ENCODE measurements around the gene MX1. TPM values are rescaled to one million over a fixed set of nuclear protein-coding genes. Genes with fewer than 3 reads are reported as not detected.

Gene MX1
- total and polyA plus RNA-seq, 2 donors (not counting 3 experiments of a cell fraction or from before 2014, with no cell fraction given), result 5.9 to 25.1 TPM

DNA sequence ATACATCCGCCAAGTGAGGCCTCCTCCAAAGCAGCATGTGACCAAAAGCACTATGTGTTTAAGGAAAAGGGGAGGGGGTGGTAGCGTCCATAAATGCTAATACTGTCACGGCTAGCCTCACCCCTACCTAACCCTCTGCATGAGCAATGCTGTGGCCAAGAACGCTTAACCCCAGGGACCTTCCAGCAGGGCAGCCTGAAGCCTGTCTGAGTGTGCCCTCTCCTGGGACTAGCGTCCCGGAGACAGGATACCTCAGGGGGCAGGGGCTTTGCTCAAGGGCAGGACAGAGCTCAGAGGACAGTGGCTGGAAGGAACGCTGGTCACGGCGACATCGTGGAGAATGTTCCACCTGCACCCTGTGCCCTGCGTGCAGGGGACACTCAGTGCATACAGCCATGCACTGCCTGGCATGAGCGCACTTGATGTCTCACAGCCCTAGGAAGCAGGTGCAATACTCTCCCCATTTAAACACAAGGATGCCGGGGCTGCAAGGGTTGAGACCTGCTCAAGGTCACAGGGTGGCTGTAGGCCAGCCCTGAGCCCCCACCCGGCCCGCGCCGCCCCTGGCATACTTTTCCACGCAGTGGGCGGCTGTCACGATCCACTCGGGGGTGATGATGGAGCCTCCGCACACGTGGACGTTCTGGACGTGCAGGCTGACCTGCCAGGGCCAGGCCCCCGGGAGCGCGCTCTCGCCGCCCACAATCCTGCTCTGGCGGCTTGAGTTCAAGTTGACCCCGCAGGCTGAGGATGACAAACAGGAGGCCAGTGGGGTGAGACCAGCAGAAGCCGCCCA is 46.9 kb downstream of the MX1 start:
- POLR2A ChIA-PET, result no interaction called here
- BruUV-seq (replicated peaks), result no TSS peak
- Histone ChIP-seq H2AFZ (ENCODE audit: low read depth, low read length) (no peak overlapping the region), H3K79me2 (ENCODE audit: control insufficient read depth, insufficient read depth, low read length) (no peaks in the 10 kb centered on the region), H3K4me2 (ENCODE audit: insufficient read depth, low read length) (no peak overlapping the region), H3K4me1 (ENCODE audit: control insufficient read depth, extremely low read depth, insufficient read depth, low read length) (no peaks in the 10 kb centered on the region), H4K20me1 (replicated peaks; ENCODE audit: control insufficient read depth, extremely low read depth, insufficient read depth, low read length) (no peaks in the 10 kb centered on the region), H3K9ac (replicated peaks; ENCODE audit: extremely low read depth, insufficient read depth, low read length) (no peak overlapping the region), H3K9me1 (replicated peaks; ENCODE audit: control insufficient read depth, extremely low read depth, insufficient read depth, low read length) (no peaks in the 10 kb centered on the region), H3K27me3 (ENCODE audit: control insufficient read depth in 2 of 2, insufficient read depth in 2 of 2, low read length in 2 of 2) (no peaks in the 10 kb centered on the region), H3K36me3 (ENCODE audit: control insufficient read depth in 2 of 2, extremely low read depth in 1 of 2, insufficient read depth in 2 of 2, low read length in 2 of 2) (no peaks in the 10 kb centered on the region), H3K9me3 (replicated peaks; ENCODE audit: control insufficient read depth, insufficient read depth, low read length) (no peaks in the 10 kb centered on the region), H3K27ac (ENCODE audit: insufficient read depth, low read depth, low read length) (no peak overlapping the region), H3K4me3 (replicated peaks in 1 of 3; ENCODE audit: insufficient read depth in 1 of 3, low read depth in 1 of 3, low read length in 3 of 3) (no peak overlapping the region)
- CTCF ChIA-PET, result no interaction called here
- TF ChIP-seq POLR2A (IDR thresholded peaks at IDR 0.05; ENCODE audit: low read depth, low read length), result no peak
- TF ChIP-seq EZH2 (IDR thresholded peaks at IDR 0.05; ENCODE audit: borderline replicate concordance, low read depth, low read length, severe bottlenecking), result no peak
- DNase-seq (ENCODE audit: low read depth, low spot score) (no peak), FAIRE-seq (no peak)
- intact Hi-C loops (cut with micrococcal nuclease), result no loop called here
- dilution Hi-C loops (cut with MboI; ENCODE audit: extremely low pct_ligation_motif_present, low sequenced_read_pairs), result no loop called here

DNA sequence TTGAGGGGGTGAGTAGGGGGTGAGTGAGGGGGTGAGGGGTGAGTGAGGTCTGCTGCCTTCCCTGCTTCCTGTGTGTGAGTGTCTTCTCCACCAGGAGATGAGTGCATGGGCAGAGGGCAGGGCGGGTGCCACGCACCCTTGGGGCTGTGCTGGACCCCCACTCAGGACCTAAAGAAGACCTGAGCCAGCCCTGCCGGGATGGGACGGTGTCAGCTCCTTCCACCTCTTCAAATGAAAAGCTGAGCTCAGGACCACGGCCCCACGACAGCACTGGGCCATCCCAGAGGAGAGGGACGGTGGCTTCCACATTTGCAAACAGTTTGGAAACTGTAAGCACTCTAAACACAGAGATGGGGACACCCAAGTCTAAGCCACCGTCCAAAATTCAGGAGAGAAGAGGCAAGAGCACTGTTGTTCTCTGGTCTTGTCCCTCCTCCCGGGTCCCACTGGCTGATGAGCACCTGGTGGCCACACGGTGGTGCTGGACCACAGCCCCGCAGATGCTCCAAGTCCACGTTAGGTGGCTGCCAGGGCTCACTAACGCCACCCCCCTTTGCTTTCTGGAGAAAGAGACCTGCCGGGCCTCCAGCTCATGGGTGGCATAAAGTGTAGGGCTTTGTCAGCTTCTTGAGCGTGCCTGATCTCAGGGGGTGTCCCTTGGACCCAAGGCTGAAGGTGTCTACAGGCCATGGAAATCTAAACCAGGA is 49.8 kb downstream of the MX1 start:
- Histone ChIP-seq H3K36me3 (ENCODE audit: control insufficient read depth in 2 of 2, extremely low read depth in 1 of 2, insufficient read depth in 2 of 2, low read length in 2 of 2) (no peaks in the 10 kb centered on the region), H3K9me3 (replicated peaks; ENCODE audit: control insufficient read depth, insufficient read depth, low read length) (no peaks in the 10 kb centered on the region), H3K27me3 (ENCODE audit: control insufficient read depth in 2 of 2, insufficient read depth in 2 of 2, low read length in 2 of 2) (no peaks in the 10 kb centered on the region), H3K4me1 (ENCODE audit: control insufficient read depth, extremely low read depth, insufficient read depth, low read length) (no peaks in the 10 kb centered on the region), H3K27ac (ENCODE audit: insufficient read depth, low read depth, low read length) (no peak overlapping the region), H3K4me3 (replicated peaks in 1 of 3; ENCODE audit: insufficient read depth in 1 of 3, low read depth in 1 of 3, low read length in 3 of 3) (no peak overlapping the region), H3K79me2 (ENCODE audit: control insufficient read depth, insufficient read depth, low read length) (no peaks in the 10 kb centered on the region), H3K4me2 (ENCODE audit: insufficient read depth, low read length) (no peak overlapping the region), H2AFZ (ENCODE audit: low read depth, low read length) (no peak overlapping the region), H3K9ac (replicated peaks; ENCODE audit: extremely low read depth, insufficient read depth, low read length) (no peak overlapping the region), H3K9me1 (replicated peaks; ENCODE audit: control insufficient read depth, extremely low read depth, insufficient read depth, low read length) (no peaks in the 10 kb centered on the region), H4K20me1 (replicated peaks; ENCODE audit: control insufficient read depth, extremely low read depth, insufficient read depth, low read length) (no peaks in the 10 kb centered on the region)
- DNase-seq (ENCODE audit: low read depth, low spot score) (no peak), FAIRE-seq (no peak)
- TF ChIP-seq, protein P1, sequence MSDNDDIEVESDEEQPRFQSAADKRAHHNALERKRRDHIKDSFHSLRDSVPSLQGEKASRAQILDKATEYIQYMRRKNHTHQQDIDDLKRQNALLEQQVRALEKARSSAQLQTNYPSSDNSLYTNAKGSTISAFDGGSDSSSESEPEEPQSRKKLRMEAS (IDR thresholded peaks at IDR 0.05; ENCODE audit: insufficient read depth, insufficient read length), result no peak
- TF ChIP-seq MYC (IDR thresholded peaks at IDR 0.05; ENCODE audit: low read depth, low read length) (no peak), POLR2AphosphoS5 (IDR thresholded peaks at IDR 0.05; ENCODE audit: insufficient read depth, low read depth, low read length) (no peak), JUN (IDR thresholded peaks at IDR 0.05; ENCODE audit: borderline replicate concordance, insufficient read depth, insufficient read length, low read depth) (no peak), EZH2 (IDR thresholded peaks at IDR 0.05; ENCODE audit: borderline replicate concordance, low read depth, low read length, severe bottlenecking) (no peak), POLR2A (IDR thresholded peaks at IDR 0.05; ENCODE audit: low read depth, low read length) (no peak), GATA2 (IDR thresholded peaks at IDR 0.05; ENCODE audit: insufficient read depth, insufficient read length, low read depth, low read length) (no peak), FOS (IDR thresholded peaks at IDR 0.05; ENCODE audit: borderline replicate concordance, insufficient read depth, low read length) (no peak)
- TF ChIP-seq, protein P2, sequence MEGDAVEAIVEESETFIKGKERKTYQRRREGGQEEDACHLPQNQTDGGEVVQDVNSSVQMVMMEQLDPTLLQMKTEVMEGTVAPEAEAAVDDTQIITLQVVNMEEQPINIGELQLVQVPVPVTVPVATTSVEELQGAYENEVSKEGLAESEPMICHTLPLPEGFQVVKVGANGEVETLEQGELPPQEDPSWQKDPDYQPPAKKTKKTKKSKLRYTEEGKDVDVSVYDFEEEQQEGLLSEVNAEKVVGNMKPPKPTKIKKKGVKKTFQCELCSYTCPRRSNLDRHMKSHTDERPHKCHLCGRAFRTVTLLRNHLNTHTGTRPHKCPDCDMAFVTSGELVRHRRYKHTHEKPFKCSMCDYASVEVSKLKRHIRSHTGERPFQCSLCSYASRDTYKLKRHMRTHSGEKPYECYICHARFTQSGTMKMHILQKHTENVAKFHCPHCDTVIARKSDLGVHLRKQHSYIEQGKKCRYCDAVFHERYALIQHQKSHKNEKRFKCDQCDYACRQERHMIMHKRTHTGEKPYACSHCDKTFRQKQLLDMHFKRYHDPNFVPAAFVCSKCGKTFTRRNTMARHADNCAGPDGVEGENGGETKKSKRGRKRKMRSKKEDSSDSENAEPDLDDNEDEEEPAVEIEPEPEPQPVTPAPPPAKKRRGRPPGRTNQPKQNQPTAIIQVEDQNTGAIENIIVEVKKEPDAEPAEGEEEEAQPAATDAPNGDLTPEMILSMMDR (IDR thresholded peaks at IDR 0.05; ENCODE audit: extremely low read depth in 1 of 2, insufficient read depth in 1 of 2, low read depth in 1 of 2, low read length in 2 of 2), result no peak
- ChIA-PET CTCF (no interaction called here), POLR2A (no interaction called here)
- no TSS peak for BruUV-seq (replicated peaks)
- dilution Hi-C loops (cut with MboI; ENCODE audit: extremely low pct_ligation_motif_present, low sequenced_read_pairs), result no loop called here
- intact Hi-C loops (cut with micrococcal nuclease), result no loop called here

Measured in endothelial cell of umbilical vein (primary cell).